ENCODE results near the gene RAP2B. TPM values are rescaled to one million over a fixed set of nuclear protein-coding genes. Genes with fewer than 3 reads are reported as not detected.
A peak's percentile ranks its signal among the peaks of the same experiment; 100 is the strongest.

RAP2B gene
- total and polyA plus RNA-seq, 3 donors from 2014 or later, result 3.9 to 11.8 (median 8.6) TPM

GRCh38 chr3:153159771-153160397 is 2.1 kb upstream of the RAP2B start:
- TF ChIP-seq CTCF (IDR thresholded peaks at IDR 0.05), result no peak
- no peak for TF ChIP-seq POLR2A (IDR thresholded peaks at IDR 0.05)
- H3K9me3 ChIP-seq, result no peaks in the 10 kb centered on the region
- no peaks in the 10 kb centered on the region for H3K36me3 ChIP-seq (ENCODE audit: low read depth, missing control alignments)
- no peaks in the 10 kb centered on the region for H3K4me1 ChIP-seq
- peak overlapping the region; percentile 61 to 94 for H3K27ac ChIP-seq
- peak overlapping the region; percentile 77 to 96 for H3K4me3 ChIP-seq
- H3K27me3 ChIP-seq, result no peaks in the 10 kb centered on the region
- WGBS, 2 donors, result 58 to 61% methylated on average over 9 of the region's 9 CpGs
- no peak for DNase-seq
- intact Hi-C loops (cut with DNase I; ENCODE audit: low total_unique reads), result no loop called here

- no peaks in the 10 kb centered on the region for H3K9me3 ChIP-seq
- intact Hi-C loops (cut with DNase I; ENCODE audit: low total_unique reads), result no loop called here
- WGBS, 2 donors, result 0 to 1% methylated on average over 16 to 43 of the region's 43 CpGs
- peak; percentile 71 for DNase-seq
- no peak for TF ChIP-seq CTCF (IDR thresholded peaks at IDR 0.05)
- no peak for TF ChIP-seq POLR2A (IDR thresholded peaks at IDR 0.05)
- H3K36me3 ChIP-seq (ENCODE audit: low read depth, missing control alignments), result no peaks in the 10 kb centered on the region
- H3K4me1 ChIP-seq, result no peaks in the 10 kb centered on the region
- peak overlapping the region; percentile 61 to 94 for H3K27ac ChIP-seq
- H3K4me3 ChIP-seq, result peak overlapping the region; percentile 77 to 96
- no peaks in the 10 kb centered on the region for H3K27me3 ChIP-seq
Observed at GRCh38 chr3:153160451-153161137, 1.4 kb upstream of the RAP2B start.

GRCh38 chr3:153161138-153161713 is 800 bp upstream of the RAP2B start:
- Histone ChIP-seq H3K9me3 (no peaks in the 10 kb centered on the region), H3K36me3 (ENCODE audit: low read depth, missing control alignments) (no peaks in the 10 kb centered on the region), H3K27ac (peak overlapping the region; percentile 79 to 94), H3K27me3 (no peaks in the 10 kb centered on the region), H3K4me1 (no peaks in the 10 kb centered on the region), H3K4me3 (peak overlapping the region; percentile 77 to 96)
- peak; percentile 98 for DNase-seq
- WGBS, 2 donors, result 0% methylated on average over 27 of the region's 27 CpGs
- TF ChIP-seq CTCF (IDR thresholded peaks at IDR 0.05), result peak in 1 of 3 experiments; percentile 11
- no peak for TF ChIP-seq POLR2A (IDR thresholded peaks at IDR 0.05)
- intact Hi-C loops (cut with DNase I; ENCODE audit: low total_unique reads), result no loop called here

- H3K9me3 ChIP-seq, result no peaks in the 10 kb centered on the region
- intact Hi-C loops (cut with DNase I; ENCODE audit: low total_unique reads), result no loop called here
- WGBS, 2 donors, result 1% methylated on average over 25 to 69 of the region's 86 CpGs
- peak overlapping the region; percentile 79 to 94 for H3K27ac ChIP-seq
- peak overlapping the region; percentile 77 to 96 for H3K4me3 ChIP-seq
- H3K27me3 ChIP-seq, result no peaks in the 10 kb centered on the region
- peak; percentile 60 for DNase-seq
- H3K36me3 ChIP-seq (ENCODE audit: low read depth, missing control alignments), result no peaks in the 10 kb centered on the region
- no peak for TF ChIP-seq POLR2A (IDR thresholded peaks at IDR 0.05)
- no peak for TF ChIP-seq CTCF (IDR thresholded peaks at IDR 0.05)
- no peaks in the 10 kb centered on the region for H3K4me1 ChIP-seq
Observed at GRCh38 chr3:153162513-153163392, 727 bp downstream of the RAP2B start.
